WTC11 (cell line): ENCODE results near the gene KIRREL3. TPM values are rescaled to one million over a fixed set of nuclear protein-coding genes. Genes with fewer than 3 reads are reported as not detected.

Experiments
- ATAC-seq: fragments of 200-7000 bp; cut with Tn5 transposase; 2 replicates; pipeline ENCODE4 v1.10.0; 2021; ENCODE audit warnings: mild to moderate bottlenecking, moderate library complexity
- CTCF ChIA-PET: fragments of 300-600 bp; sonication (Branson Sonifier 250); formaldehyde crosslinking; loops from one replicate; lab custom pipeline; 2021; ENCODE audit warnings: antibody characterized with exemption; lab: Charles Lee
- POLR2A ChIA-PET: fragments of 350-600 bp; sonication (Branson Sonifier 250); formaldehyde crosslinking; loops from one replicate; lab custom pipeline; 2021; ENCODE audit warnings: antibody characterized with exemption; lab: Charles Lee
- DNase-seq: peaks from one replicate; pipeline ENCODE4 v3.0.0; 2021; ENCODE audit warnings: low spot score
- H3K27ac Mint-ChIP-seq: 2 replicates; pipeline ENCODE4 v1.8.0; 2021; ENCODE audit warnings: mixed read lengths
- H3K27me3 Mint-ChIP-seq: 2 replicates; pipeline ENCODE4 v1.8.0; 2021; ENCODE audit warnings: low read depth, mild to moderate bottlenecking, moderate library complexity, mixed read lengths
- H3K36me3 Mint-ChIP-seq: 2 replicates; pipeline ENCODE4 v1.8.0; 2021; ENCODE audit warnings: mixed read lengths
- H3K4me1 Mint-ChIP-seq: 2 replicates; pipeline ENCODE4 v1.8.0; 2022; ENCODE audit warnings: mixed read lengths
- H3K4me3 Mint-ChIP-seq: 2 replicates; pipeline ENCODE4 v1.8.0; 2021; ENCODE audit warnings: mild to moderate bottlenecking, moderate library complexity, mixed read lengths
- H3K9me3 Mint-ChIP-seq: 2 replicates; pipeline ENCODE4 v1.8.0; 2021; ENCODE audit warnings: mixed read lengths
- AR ChIP-seq: fragments of 250-450 bp; sonication (Bioruptor Pico); IDR thresholded peaks from 2 replicates; pipeline ENCODE4 v1.9.0; 2021; ENCODE audit warnings: mild to moderate bottlenecking
- CDX4 ChIP-seq: fragments of 250-450 bp; sonication (Bioruptor Pico); IDR thresholded peaks from 2 replicates; pipeline ENCODE4 v1.9.0; 2021; ENCODE audit warnings: moderate library complexity, mild to moderate bottlenecking, inconsistent platforms, borderline replicate concordance
- CREM ChIP-seq: sonication (generic); formaldehyde crosslinking; IDR thresholded peaks from 2 replicates; pipeline ENCODE4 v1.8.1; 2022; ENCODE audit warnings: mild to moderate bottlenecking, missing genetic modification reagents, moderate library complexity
- CTCF ChIP-seq: fragments of 200-600 bp; IDR thresholded peaks from 2 replicates; pipeline ENCODE4 v1.8.0; 2022; ENCODE audit warnings: antibody characterized with exemption
- E2F5 ChIP-seq: sonication (generic); formaldehyde crosslinking; IDR thresholded peaks from 2 replicates; pipeline ENCODE4 v1.8.1; 2022; ENCODE audit warnings: mild to moderate bottlenecking, moderate library complexity, missing genetic modification reagents
- FOXJ3 ChIP-seq: sonication (generic); formaldehyde crosslinking; IDR thresholded peaks from 2 replicates; pipeline ENCODE4 v1.9.0; 2021; ENCODE audit warnings: missing genetic modification reagents, mild to moderate bottlenecking, borderline replicate concordance
- NFYB ChIP-seq: sonication (generic); formaldehyde crosslinking; conservative IDR thresholded peaks from 2 replicates; pipeline ENCODE4 v1.8.0; 2022; ENCODE audit warnings: low read depth, missing genetic modification reagents
- RELA ChIP-seq: sonication (generic); formaldehyde crosslinking; IDR thresholded peaks from 2 replicates; pipeline ENCODE4 v1.8.1; 2022; ENCODE audit warnings: missing genetic modification reagents, mild to moderate bottlenecking, borderline replicate concordance
- ZBTB43 ChIP-seq: sonication (generic); formaldehyde crosslinking; IDR thresholded peaks from 2 replicates; pipeline ENCODE4 v1.8.1; 2023; ENCODE audit warnings: mild to moderate bottlenecking, missing genetic modification reagents
- ZNF219 ChIP-seq: sonication (generic); formaldehyde crosslinking; IDR thresholded peaks from 2 replicates; pipeline ENCODE4 v1.8.0; 2023; ENCODE audit warnings: missing genetic modification reagents, mild to moderate bottlenecking, borderline replicate concordance
- total RNA-seq: library from RNA; stranded (reverse); gene quantifications from 3 replicates; pipeline ENCODE4 v1.2.3, GENCODE V29; 2021

KIRREL3 gene
- total RNA-seq, 1 experiment from 2014 or later, result 0.59 TPM

- CTCF ChIA-PET, result no interaction called here
- Mint-ChIP-seq H3K27ac (no peak overlapping the region), H3K4me1 (peaks cover 9% of the 10 kb centered on the region), H3K9me3 (peaks cover 5% of the 10 kb centered on the region)
- TF ChIP-seq CDX4 (CRISPR knock-in tag), result no peak
- TF ChIP-seq CTCF, result no peak
- no peak for TF ChIP-seq RELA (CRISPR knock-in tag)
- TF ChIP-seq, all 79 proteins: peak for 0
- ATAC-seq (no peak), DNase-seq (no peak)
- Mint-ChIP-seq H3K27me3 (no peaks in the 10 kb centered on the region), H3K4me3 (no peak overlapping the region), H3K36me3 (peaks cover 5% of the 10 kb centered on the region; the same call in 1 of the 2 replicates)
- POLR2A ChIA-PET, result no interaction called here
Observed at GRCh38 chr11:126456089-126456488, 544.5 kb downstream of the KIRREL3 start.

GRCh38 chr11:126452241-126453101, 548.1 kb downstream of the KIRREL3 start:
- ChIA-PET POLR2A (no interaction called here), CTCF (interaction anchor here (0.8 to 3.2 kb wide), 7 partner anchors 9 to 538 kb away, joined by 3 to 28 read pairs (median 6); no protein-coding TSS in a partner anchor)
- H3K27me3 Mint-ChIP-seq, result no peaks in the 10 kb centered on the region; the same call in none of the 2 replicates

More at GRCh38 chr11:126452241-126453101, 548.1 kb downstream of the KIRREL3 start:
- peak; percentile 50 for ATAC-seq
- Mint-ChIP-seq H3K9me3 (peaks cover 20% of the 10 kb centered on the region), H3K36me3 (peaks cover 18% of the 10 kb centered on the region), H3K4me1 (no peaks in the 10 kb centered on the region), H3K27ac (no peak overlapping the region), H3K4me3 (no peak overlapping the region)
- DNase-seq, result peak; percentile 20
- no peak for TF ChIP-seq ZBTB43 (CRISPR knock-in tag)
- no peak for TF ChIP-seq CREM
- no peak for TF ChIP-seq E2F5
- no peak for TF ChIP-seq NFYB
- TF ChIP-seq ZNF219 (CRISPR knock-in tag), result no peak
- TF ChIP-seq AR (CRISPR knock-in tag), result no peak
- no peak for TF ChIP-seq FOXJ3 (CRISPR knock-in tag)
